Measurements from ENCODE around the gene FMNL2. TPM values are rescaled to one million over a fixed set of nuclear protein-coding genes. Genes with fewer than 3 reads are reported as not detected.

The FMNL2 gene
- total RNA-seq, 4 donors from 2014 or later, result 5.8 to 19.8 (median 16.9) TPM

DNA sequence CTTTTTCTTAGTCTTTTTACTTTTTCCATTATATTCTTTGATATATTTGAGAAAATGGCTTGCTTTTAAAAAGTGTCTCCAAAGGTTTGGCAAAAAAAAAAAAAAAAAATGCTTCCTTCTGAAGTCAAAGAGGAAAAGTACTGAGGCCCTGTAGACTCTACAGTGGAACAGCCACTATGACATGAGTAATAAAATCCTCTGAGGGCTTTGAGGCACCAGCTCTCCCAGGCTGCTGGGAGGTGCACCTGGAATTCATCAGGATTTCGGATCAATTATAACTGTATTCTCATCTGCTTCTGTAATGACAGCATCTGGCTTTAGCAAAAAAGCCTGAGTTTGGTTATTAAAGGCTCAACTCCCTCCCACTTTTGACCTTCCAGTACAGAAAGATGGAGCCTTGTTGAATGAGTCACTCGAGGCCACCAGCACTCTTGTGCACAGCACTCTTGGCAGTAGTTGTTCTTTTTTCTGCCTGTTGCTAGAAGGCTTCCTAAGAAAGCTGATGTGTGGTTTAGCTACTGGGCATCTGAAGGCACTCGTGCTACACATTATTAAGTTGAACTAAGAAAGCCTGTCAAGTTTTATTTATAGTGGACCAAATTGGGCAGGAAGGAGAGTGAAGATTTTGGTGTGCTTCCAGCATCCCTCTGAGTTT lies 251.0 kb downstream of the FMNL2 start:
- Histone ChIP-seq H3K4me1 (peaks cover 0 to 6% (median 5%) of the 10 kb centered on the region in 3 donors), H3K27me3 (peaks cover 0 to 18% (median 0%) of the 10 kb centered on the region in 4 donors), H3K36me3 (peaks cover 0 to 9% (median 0%) of the 10 kb centered on the region in 3 donors), H3K9me3 (no peaks in the 10 kb centered on the region), H3K4me3 (no peak overlapping the region), H3K27ac (no peak overlapping the region)
- no peak for DNase-seq
- TF ChIP-seq, protein P1, sequence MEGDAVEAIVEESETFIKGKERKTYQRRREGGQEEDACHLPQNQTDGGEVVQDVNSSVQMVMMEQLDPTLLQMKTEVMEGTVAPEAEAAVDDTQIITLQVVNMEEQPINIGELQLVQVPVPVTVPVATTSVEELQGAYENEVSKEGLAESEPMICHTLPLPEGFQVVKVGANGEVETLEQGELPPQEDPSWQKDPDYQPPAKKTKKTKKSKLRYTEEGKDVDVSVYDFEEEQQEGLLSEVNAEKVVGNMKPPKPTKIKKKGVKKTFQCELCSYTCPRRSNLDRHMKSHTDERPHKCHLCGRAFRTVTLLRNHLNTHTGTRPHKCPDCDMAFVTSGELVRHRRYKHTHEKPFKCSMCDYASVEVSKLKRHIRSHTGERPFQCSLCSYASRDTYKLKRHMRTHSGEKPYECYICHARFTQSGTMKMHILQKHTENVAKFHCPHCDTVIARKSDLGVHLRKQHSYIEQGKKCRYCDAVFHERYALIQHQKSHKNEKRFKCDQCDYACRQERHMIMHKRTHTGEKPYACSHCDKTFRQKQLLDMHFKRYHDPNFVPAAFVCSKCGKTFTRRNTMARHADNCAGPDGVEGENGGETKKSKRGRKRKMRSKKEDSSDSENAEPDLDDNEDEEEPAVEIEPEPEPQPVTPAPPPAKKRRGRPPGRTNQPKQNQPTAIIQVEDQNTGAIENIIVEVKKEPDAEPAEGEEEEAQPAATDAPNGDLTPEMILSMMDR (IDR thresholded peaks at IDR 0.05), result no peak
- no peak for TF ChIP-seq POLR2A (IDR thresholded peaks at IDR 0.05)
- intact Hi-C loops (cut with DNase I), result no loop called here
- WGBS, 2 donors, result 42 to 49% methylated on average over 3 of the region's 3 CpGs

DNA sequence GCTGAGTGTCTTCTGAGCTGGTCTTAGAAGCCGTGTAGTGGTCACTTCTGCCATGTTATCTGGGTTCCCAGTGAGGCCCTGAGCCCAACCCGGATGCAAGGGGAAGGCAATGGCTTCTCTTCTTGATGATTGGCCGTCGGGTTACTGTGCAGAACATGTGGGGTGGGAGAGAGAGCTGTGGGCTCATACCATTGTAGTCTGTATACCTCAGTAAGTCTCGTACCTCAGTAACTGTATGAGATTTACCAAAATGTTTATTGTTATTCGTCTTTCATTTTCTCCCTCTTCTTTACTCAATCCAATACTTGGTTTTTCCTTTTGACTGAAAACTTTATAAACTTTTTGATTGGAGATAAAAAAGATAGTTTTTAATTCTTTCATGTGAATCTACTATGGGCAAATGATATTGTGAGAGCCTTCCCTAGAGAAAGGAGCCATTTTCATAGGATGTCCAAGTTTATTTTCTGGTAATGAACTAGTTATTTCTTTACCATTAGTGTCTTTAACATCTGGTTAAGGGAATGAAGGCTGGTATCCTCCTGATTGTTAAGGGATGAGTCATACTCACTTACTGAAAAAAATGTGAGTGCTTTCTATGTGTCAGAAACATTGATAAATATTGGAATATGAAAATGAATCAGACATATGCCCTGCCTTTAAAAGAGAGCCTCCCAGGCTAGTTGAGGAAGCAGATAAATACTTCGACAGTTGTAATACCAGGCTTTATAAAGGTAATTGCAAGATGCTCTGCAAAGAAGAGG lies 252.4 kb downstream of the FMNL2 start:
- Histone ChIP-seq H3K4me1 (peaks cover 0 to 5% (median 0%) of the 10 kb centered on the region in 3 donors), H3K27ac (no peak overlapping the region), H3K36me3 (peaks cover 0 to 6% (median 0%) of the 10 kb centered on the region in 3 donors), H3K27me3 (peaks cover 0 to 8% (median 0%) of the 10 kb centered on the region in 4 donors), H3K9me3 (no peaks in the 10 kb centered on the region), H3K4me3 (no peak overlapping the region)
- no peak for DNase-seq
- intact Hi-C loops (cut with DNase I), result no loop called here
- WGBS, 2 donors, result 71 to 80% methylated on average over 6 to 7 of the region's 7 CpGs
- no peak for TF ChIP-seq POLR2A (IDR thresholded peaks at IDR 0.05)
- TF ChIP-seq, protein P1 (IDR thresholded peaks at IDR 0.05), result no peak

DNA sequence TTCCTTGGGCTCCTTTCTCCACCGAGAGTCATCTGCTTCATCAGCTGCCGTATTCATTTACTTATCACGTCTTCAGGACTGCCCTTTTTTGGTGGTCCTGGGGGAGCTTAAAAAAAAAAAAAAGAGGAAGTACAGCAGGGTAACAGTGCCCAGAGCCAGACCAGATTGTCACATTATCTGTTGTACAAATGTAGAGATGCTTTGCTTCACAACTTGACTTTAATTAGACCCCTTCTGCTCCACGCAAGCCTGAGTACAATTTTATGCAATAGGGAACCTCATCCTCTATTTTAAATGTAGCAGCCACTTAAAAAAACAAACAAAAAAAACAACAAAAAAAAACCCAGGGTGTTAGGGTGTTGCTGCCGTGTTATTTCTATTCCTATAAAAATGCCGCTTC lies 254.0 kb downstream of the FMNL2 start:
- Histone ChIP-seq H3K9me3 (no peaks in the 10 kb centered on the region), H3K36me3 (no peaks in the 10 kb centered on the region), H3K27me3 (peaks cover 0 to 4% (median 0%) of the 10 kb centered on the region in 4 donors), H3K4me3 (no peak overlapping the region), H3K27ac (no peak overlapping the region), H3K4me1 (peaks cover 0 to 5% (median 0%) of the 10 kb centered on the region in 3 donors)
- DNase-seq, result no peak
- 83 to 90% methylated on average over 6 of the region's 6 CpGs for WGBS, 2 donors
- TF ChIP-seq, protein P1 (IDR thresholded peaks at IDR 0.05), result no peak
- no peak for TF ChIP-seq POLR2A (IDR thresholded peaks at IDR 0.05)
- intact Hi-C loops (cut with DNase I), result no loop called here

- intact Hi-C loops (cut with DNase I), result no loop called here
- DNase-seq, result no peak
- H3K27ac ChIP-seq, result peak overlapping the region in 1 of 4 donors; percentile 21
- no peaks in the 10 kb centered on the region for H3K27me3 ChIP-seq
- 48 to 63% methylated on average over 4 to 6 of the region's 6 CpGs for WGBS, 2 donors
- no peak overlapping the region for H3K4me3 ChIP-seq
- H3K4me1 ChIP-seq, result no peaks in the 10 kb centered on the region
- H3K36me3 ChIP-seq, result no peaks in the 10 kb centered on the region
- no peaks in the 10 kb centered on the region for H3K9me3 ChIP-seq
- TF ChIP-seq POLR2A (IDR thresholded peaks at IDR 0.05), result no peak
- TF ChIP-seq, protein P1 (IDR thresholded peaks at IDR 0.05), result no peak
These were observed 259.2 kb downstream of the FMNL2 start for GRCh38 chr2:152594022-152594766.

Measured in esophagus squamous epithelium (tissue), 5 donors.